Breast epithelium (tissue), 3 donors: ENCODE data around the gene TOP2B.

ENCODE experiments used
- POLR2A ChIP-seq: fragments of 450-650 bp; IDR thresholded peaks from one replicate; pipeline ENCODE4 v1.6.1; 2016; ENCODE audit warnings: antibody characterized with exemption, mild to moderate bottlenecking, moderate library complexity
- TF ChIP-seq, protein P1 (sequence below), 3 donors: fragments of 450-650 bp; IDR thresholded peaks; one replicate each; pipeline ENCODE4 v1.5.1; 2016 to 2017; ENCODE audit warnings: antibody characterized with exemption in 3 of 3, mild to moderate bottlenecking in 3 of 3, moderate library complexity in 3 of 3

DNA sequence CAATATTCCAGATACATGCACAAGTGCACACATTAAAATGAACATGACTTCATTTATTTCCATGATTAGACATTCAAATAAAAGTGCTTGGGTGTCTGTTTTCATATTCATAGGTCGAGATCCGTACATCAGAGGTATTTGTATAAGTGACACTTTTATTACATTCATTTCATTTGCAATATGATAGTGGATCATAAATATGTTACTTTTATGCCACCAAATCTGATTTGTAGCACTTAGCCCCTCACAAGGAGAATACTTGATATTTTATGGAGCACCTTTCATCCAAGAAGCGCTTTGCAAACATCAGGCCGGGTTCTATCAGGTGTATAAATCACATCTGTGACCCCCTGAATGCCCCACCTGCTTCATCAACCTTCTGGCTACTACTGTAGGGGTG, 100.6 kb downstream of the TOP2B start:
- TF ChIP-seq, protein P1, sequence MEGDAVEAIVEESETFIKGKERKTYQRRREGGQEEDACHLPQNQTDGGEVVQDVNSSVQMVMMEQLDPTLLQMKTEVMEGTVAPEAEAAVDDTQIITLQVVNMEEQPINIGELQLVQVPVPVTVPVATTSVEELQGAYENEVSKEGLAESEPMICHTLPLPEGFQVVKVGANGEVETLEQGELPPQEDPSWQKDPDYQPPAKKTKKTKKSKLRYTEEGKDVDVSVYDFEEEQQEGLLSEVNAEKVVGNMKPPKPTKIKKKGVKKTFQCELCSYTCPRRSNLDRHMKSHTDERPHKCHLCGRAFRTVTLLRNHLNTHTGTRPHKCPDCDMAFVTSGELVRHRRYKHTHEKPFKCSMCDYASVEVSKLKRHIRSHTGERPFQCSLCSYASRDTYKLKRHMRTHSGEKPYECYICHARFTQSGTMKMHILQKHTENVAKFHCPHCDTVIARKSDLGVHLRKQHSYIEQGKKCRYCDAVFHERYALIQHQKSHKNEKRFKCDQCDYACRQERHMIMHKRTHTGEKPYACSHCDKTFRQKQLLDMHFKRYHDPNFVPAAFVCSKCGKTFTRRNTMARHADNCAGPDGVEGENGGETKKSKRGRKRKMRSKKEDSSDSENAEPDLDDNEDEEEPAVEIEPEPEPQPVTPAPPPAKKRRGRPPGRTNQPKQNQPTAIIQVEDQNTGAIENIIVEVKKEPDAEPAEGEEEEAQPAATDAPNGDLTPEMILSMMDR (IDR thresholded peaks at IDR 0.05): no peak
- no peak for TF ChIP-seq POLR2A
